ENCODE measurements around the gene DNTTIP2. TPM values are rescaled to one million over a fixed set of nuclear protein-coding genes. Genes with fewer than 3 reads are reported as not detected.

Gene DNTTIP2
- total RNA-seq, 2 experiments from 2014 or later: 56.4 to 57.4 TPM

Small RNA genes within 50 kb of the gene (microRNA-seq; reads per million reads assigned to microRNA genes)
- gene MIR760 (ENCODE audit: borderline microRNAs expressed, borderline replicate concordance): 37.1 reads per million, percentile 60 among the genes with 10 or more reads in this experiment

Other genes starting within 250 kb of the DNTTIP2 start
- under 1 TPM; 0.42 to 0.67 TPM for gene BCAR3, start 197.4 kb downstream of the DNTTIP2 start, total RNA-seq
- gene GCLM, start 30.2 kb upstream of the DNTTIP2 start, total RNA-seq: 10 to 100 TPM; 17.3 to 17.8 TPM
- not detected for gene ABCA4, start 241.9 kb upstream of the DNTTIP2 start, total RNA-seq

All from activated CD4-positive, alpha-beta T cell treated with anti-CD3 and anti-CD28 coated beads, Interleukin-2, amount 10 ng/mL, durations not matched to agents 7 days and 5 days (primary cell).